GM19043 (cell line): ENCODE measurements around the gene FBN2.

ENCODE experiments used
- ATAC-seq: cut with Tn5 transposase; IDR thresholded peaks from one replicate; pipeline ENCODE4 v1.9.1; 2021; ENCODE audit warnings: low read depth; ENCODE audit not compliant: unreplicated experiment

Gene FBN2

GRCh38 chr5:128538000-128538249 is at the start of gene FBN2:
TSS of gene FBN2 (minus strand) at chr5:128538245. CDS start at chr5:128537603, 642 bp downstream.
- no peak for ATAC-seq

DNA sequence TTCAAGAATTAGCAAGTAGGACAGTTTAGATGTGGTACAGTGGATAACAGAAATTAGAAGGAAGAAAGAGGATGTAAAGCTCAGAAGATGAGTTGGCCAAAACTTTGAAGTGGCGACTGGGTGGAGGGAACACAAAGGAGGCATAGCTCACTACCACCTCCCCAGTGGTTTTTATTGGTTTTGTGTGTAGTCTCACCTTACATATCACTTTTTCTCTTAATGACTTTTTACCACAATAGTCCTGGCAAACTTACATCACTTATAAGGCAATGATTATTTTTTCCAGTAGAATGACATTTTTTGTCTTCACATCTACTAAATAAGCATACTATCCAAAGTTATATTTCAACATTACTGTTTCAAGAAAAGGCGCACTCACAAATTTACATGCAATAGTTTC is 49.2 kb upstream of the FBN2 start:
- no peak for ATAC-seq

GRCh38 chr5:128586848-128587247 is 48.8 kb upstream of the FBN2 start:
- ATAC-seq = no peak

- no peak for ATAC-seq
Measured at GRCh38 chr5:128579639-128580038, 41.6 kb upstream of the FBN2 start.

GRCh38 chr5:128579093-128579492 is 41.0 kb upstream of the FBN2 start:
- ATAC-seq = no peak

DNA sequence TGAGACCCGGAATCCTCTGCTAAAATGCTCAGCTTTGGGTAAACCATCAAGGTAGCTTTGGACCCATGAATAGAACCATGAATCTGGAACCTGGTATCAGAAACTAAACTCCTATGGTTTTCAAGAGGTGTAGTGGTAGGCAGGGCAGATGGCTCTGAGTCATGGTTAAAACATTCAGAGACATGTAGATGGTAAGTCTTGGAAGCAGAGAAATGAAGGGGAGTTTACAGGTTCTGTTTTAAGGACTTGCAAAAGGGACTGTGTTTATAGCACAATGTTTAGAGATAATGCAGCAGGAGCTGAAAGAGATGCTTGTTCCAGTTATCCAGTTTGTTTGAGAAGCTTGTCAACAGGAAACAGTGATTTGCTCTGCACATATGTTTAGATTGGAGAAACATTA is 36.0 kb upstream of the FBN2 start:
- ATAC-seq = no peak

GRCh38 chr5:128572930-128573319 is 34.9 kb upstream of the FBN2 start:
- no peak for ATAC-seq

- ATAC-seq = no peak
Measured at GRCh38 chr5:128572051-128572929, 34.2 kb upstream of the FBN2 start.

DNA sequence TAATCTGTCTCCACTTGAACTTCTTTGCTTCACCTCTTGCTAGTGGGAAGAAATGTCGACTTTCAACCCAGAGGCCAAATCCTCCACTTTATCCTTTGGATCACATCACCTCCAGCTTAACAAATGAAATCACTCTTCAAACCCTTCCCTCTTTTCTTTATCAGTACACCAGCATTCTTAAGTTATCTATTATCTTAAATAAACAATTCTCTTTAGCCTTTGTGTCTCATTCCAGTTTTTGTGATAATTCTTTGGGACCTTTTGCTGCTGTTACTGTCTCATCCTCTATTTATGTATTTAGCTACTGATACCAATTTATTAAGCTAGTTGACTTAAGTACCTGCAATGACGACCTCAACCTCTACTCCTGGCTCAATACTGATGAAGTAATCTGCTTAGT is 28.1 kb upstream of the FBN2 start:
- no peak for ATAC-seq

GRCh38 chr5:128559300-128560297 is 21.6 kb upstream of the FBN2 start:
- ATAC-seq = no peak

DNA sequence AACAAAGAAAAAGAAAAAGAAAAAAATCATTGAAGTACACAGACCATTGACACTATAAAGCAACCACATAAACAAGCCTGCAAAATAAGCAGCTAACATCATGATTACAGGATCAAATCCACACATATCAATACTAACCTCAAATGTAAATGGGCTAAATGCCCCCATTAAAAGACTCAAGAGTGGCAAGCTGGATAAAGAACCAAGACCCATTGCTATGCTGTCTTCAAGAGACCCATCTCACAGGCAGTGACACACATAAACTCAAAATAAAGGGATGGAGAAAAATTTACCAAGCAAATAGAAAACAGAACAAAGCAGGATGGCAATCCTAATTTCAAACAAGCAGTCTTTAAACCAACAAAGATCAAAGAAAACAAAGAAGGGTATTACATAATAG is 15.7 kb upstream of the FBN2 start:
- ATAC-seq = no peak

GRCh38 chr5:128551476-128551875 is 13.4 kb upstream of the FBN2 start:
- ATAC-seq = no peak

- no peak for ATAC-seq
Measured at GRCh38 chr5:128549496-128549895, 11.5 kb upstream of the FBN2 start.

DNA sequence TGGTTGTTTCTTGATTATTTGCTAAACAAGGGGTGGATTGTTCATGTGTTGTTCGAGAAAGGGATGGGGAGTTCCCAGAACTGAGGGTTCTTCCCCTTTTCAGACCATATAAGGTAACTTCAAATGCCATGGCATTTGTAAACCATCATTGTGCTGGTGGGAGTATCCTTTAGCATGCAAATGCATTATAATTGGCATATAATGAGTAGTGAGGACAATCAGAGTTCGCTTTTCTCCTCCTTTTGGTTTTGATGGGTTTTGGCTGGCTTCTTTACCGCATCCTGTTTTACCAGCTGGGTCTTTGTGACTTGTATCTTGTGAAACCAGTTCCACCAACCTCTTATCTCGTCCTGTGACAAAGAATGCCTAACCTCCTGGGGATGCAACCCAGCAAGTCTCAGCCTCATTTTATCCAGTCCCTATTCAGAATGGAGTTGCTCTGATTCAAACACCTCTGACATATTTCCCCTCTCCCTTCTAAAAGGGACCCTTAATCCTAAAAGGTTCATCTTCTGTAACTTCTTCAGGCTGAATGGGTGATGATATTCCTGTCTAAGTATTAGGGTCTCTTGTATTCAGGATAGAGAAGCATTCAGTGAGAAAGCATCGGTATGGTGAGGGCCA is 8.7 kb upstream of the FBN2 start:
- no peak for ATAC-seq

- ATAC-seq = no peak
Measured at GRCh38 chr5:128541385-128541784, 3.3 kb upstream of the FBN2 start.

- ATAC-seq = no peak
Measured at GRCh38 chr5:128539038-128539429, 989 bp upstream of the FBN2 start.

- ATAC-seq = no peak
Measured at GRCh38 chr5:128538250-128539037, 399 bp upstream of the FBN2 start.

GRCh38 chr5:128537221-128537999 is 635 bp downstream of the FBN2 start:
- ATAC-seq = no peak
